GM20431 (cell line): Measurements from ENCODE around the gene CES5A.
"Not testable (repeated sequence)": the region's sequence is repeated elsewhere in the genome, so short reads cannot be mapped to it uniquely, and the experiment has no call there.

Experiments
- in situ Hi-C: fragments of 300-500 bp; cut with MseI, MboI; formaldehyde crosslinking; loops from one replicate; pipeline ENCODE4 v1.15.0; 2020; ENCODE audit warnings: low sequenced_read_pairs; ENCODE audit not compliant: unreplicated experiment

The CES5A gene

GRCh38 chr16:55834049-55834448, 41.1 kb downstream of the CES5A start:
- in situ Hi-C loops: loop anchor here (5.0 kb wide), 1 partner anchor 72 kb away; no protein-coding TSS in a partner anchor

- in situ Hi-C loops: loop anchor here (5.0 kb wide), 1 partner anchor 71 kb away; no protein-coding TSS in a partner anchor
Measured at GRCh38 chr16:55832773-55833691, 42.1 kb downstream of the CES5A start, which contains the start of gene CES1. TSS of gene CES1 (minus strand) at chr16:55833096. CDS start at chr16:55833055, 41 bp downstream.

GRCh38 chr16:55832425-55832772, 42.8 kb downstream of the CES5A start:
- in situ Hi-C loops: loop anchor here (5.0 kb wide), 1 partner anchor 70 kb away; no protein-coding TSS in a partner anchor

- in situ Hi-C loops: loop anchor here (5.0 kb wide), 1 partner anchor 68 kb away; no protein-coding TSS in a partner anchor
Measured at GRCh38 chr16:55830658-55831294, 44.4 kb downstream of the CES5A start.

GRCh38 chr16:55829232-55829631, 45.9 kb downstream of the CES5A start:
- in situ Hi-C loops: not testable (repeated sequence)

- in situ Hi-C loops: no loop called here
Measured at GRCh38 chr16:55828680-55829079, 46.5 kb downstream of the CES5A start.

- in situ Hi-C loops: no loop called here
Measured at GRCh38 chr16:55825115-55825728, 50.0 kb downstream of the CES5A start.

GRCh38 chr16:55824473-55825000, 50.6 kb downstream of the CES5A start:
- in situ Hi-C loops: no loop called here

GRCh38 chr16:55822280-55822810, 52.8 kb downstream of the CES5A start:
- in situ Hi-C loops: no loop called here

GRCh38 chr16:55821210-55821609, 54.0 kb downstream of the CES5A start:
- in situ Hi-C loops: no loop called here

- in situ Hi-C loops: no loop called here
Measured at GRCh38 chr16:55820615-55821014, 54.6 kb downstream of the CES5A start.

- in situ Hi-C loops: no loop called here
Measured at GRCh38 chr16:55817236-55817912, 57.8 kb downstream of the CES5A start.

- in situ Hi-C loops: not testable (repeated sequence)
Measured at GRCh38 chr16:55816222-55816621, 59.0 kb downstream of the CES5A start.

- in situ Hi-C loops: no loop called here
Measured at GRCh38 chr16:55815320-55815719, 59.9 kb downstream of the CES5A start.

- in situ Hi-C loops: not testable (repeated sequence)
Measured at GRCh38 chr16:55814174-55814573, 61.0 kb downstream of the CES5A start.

GRCh38 chr16:55813730-55814129, 61.4 kb downstream of the CES5A start:
- in situ Hi-C loops: not testable (repeated sequence)

GRCh38 chr16:55812951-55813350, 62.2 kb downstream of the CES5A start:
- in situ Hi-C loops: no loop called here

GRCh38 chr16:55811811-55812210, 63.4 kb downstream of the CES5A start:
- in situ Hi-C loops: no loop called here

GRCh38 chr16:55810451-55810961, 64.7 kb downstream of the CES5A start:
- in situ Hi-C loops: no loop called here
